Activated CD4-positive, alpha-beta T cell treated with anti-CD3 and anti-CD28 coated beads, Interleukin-2, amount 50 U/mL, for 16 hours (primary cell): ENCODE measurements around the gene GPR12.
A peak's percentile ranks its signal among the peaks of the same experiment; 100 is the strongest.
"Not testable (repeated sequence)": the region's sequence is repeated elsewhere in the genome, so short reads cannot be mapped to it uniquely, and the experiment has no call there.

Source experiments
- DNase-seq: peaks from one replicate; pipeline ENCODE4 v3.0.0-alpha.2; 2020

The GPR12 gene

GRCh38 chr13:26743971-26744370 is 16.6 kb downstream of the GPR12 start:
- no peak for DNase-seq

DNA sequence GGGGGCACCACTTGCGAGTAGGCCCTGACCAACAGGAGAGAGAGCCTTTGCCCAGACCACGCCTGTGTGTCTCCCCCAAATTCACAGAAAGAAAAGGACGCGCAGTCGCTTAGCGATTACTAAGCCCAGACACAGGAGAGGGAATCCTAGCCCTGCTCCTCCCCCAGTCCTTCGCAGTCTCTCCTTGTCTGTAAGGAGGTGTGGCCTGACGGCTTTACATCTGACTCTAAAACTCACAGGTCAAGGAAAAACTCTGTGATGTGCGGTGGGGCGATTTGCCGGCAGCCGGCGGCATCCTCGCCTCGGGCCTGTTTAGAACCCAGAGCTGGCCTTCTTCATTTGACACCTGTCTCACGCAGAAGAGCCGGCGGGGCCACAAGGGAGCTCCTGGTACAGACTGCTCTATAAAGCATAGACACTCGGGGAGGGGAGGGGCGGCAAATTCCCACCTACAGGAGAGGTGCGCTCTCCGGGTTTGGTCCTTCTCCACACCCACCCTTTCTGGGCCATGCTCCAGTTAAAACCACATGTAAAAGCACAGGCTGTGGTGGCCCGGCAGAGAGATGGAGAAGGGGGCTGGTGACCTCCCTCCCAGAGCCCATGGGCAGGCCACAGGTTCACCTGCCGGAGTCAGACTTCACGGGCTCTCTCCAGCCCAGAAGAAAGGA is 17.8 kb downstream of the GPR12 start:
- DNase-seq: no peak

GRCh38 chr13:26735677-26736076 is 24.9 kb downstream of the GPR12 start:
- DNase-seq: no peak

DNA sequence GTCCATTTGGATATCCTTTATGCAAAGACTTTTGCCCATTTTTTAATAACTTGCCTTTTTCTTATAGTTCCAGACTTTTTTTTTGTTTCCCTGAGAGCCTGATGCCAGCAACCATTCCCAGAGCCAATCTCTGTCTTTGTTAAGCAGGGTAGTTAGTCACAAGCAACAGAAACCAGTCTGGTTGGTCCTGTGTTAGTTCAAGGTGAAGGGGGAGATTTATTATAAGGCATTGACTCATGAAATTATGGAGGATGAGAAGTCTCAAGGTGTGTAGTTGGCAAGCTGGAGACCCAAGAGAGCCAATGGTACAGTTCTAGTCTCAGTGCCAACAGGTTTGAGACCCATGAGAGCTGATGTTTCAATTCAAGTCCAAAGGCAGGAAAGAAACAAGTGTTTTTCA is 33.0 kb downstream of the GPR12 start:
- DNase-seq: no peak

DNA sequence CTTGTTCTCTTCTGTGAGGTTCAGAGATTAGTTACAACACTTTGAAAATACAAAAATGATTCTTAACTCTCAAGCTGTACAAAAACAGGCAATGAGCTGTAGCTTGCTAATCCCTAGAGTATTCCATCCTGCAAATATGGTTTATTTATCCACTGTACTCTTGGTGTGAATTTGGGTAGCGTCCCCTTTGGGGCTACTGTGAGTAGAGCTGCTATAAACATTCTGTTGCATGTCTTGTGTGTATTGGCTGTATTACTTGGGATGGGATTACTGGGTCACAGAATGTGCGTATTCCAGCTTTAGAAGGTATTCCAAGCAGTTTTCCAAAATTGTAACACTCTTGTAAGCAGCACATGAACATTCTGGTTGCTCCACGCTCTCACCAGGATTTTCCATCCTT is 33.5 kb downstream of the GPR12 start:
- no peak for DNase-seq

DNA sequence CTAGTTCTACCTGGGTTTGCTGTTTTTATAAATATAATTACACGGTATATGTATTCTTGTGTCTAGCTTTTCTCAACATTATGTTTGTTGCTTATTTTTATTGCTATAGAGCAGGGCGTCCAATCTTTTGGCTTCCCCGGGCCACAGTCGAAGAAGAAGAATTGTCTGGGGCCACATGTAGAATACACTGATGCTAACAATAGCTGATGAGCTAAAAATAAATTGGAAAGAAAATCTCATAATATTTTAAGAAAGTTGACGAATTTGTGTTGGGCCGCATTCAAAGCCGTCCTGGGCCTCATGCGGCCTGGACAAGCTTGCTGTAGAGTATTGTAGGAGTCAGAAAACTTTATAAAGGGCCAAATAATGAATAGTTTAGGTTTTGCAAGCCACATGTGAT is 33.9 kb downstream of the GPR12 start:
- no peak for DNase-seq

DNA sequence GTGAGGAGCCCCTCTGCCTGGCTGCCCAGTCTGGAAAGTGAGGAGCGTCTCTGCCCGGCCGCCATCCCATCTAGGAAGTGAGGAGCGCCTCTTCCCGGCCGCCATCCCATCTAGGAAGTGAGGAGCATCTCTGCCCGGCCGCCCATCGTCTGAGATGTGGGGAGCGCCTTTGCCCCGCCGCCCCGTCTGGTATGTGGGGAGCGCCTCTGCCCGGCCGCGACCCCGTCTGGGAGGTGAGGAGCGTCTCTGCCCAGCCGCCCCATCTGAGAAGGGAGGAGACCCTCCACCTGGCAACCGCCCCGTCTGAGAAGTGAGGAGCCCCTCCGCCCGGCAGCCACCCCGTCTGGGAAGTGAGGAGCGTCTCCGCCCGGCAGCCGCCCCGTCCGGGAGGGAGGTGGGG is 37.0 kb downstream of the GPR12 start:
- DNase-seq: not testable (repeated sequence)

DNA sequence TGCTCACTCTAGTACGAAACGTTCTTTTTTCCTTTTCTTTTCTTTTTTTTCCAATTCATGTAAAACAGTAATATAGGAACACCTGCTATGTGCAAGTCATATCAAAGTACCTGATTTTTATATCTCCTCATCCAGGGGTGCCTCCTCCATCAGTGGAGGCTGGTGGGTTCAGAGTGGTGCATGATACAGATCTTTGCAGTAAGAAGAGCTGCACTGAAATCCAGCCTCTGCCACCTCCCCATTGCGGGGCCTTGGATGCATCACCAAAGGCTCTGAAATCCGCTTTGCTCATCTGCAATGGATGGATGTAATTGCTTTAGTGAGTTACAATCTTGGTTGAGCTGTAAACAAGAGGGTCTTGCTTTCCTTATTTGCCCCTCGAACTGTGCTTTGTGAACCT is 38.3 kb downstream of the GPR12 start:
- no peak for DNase-seq

DNA sequence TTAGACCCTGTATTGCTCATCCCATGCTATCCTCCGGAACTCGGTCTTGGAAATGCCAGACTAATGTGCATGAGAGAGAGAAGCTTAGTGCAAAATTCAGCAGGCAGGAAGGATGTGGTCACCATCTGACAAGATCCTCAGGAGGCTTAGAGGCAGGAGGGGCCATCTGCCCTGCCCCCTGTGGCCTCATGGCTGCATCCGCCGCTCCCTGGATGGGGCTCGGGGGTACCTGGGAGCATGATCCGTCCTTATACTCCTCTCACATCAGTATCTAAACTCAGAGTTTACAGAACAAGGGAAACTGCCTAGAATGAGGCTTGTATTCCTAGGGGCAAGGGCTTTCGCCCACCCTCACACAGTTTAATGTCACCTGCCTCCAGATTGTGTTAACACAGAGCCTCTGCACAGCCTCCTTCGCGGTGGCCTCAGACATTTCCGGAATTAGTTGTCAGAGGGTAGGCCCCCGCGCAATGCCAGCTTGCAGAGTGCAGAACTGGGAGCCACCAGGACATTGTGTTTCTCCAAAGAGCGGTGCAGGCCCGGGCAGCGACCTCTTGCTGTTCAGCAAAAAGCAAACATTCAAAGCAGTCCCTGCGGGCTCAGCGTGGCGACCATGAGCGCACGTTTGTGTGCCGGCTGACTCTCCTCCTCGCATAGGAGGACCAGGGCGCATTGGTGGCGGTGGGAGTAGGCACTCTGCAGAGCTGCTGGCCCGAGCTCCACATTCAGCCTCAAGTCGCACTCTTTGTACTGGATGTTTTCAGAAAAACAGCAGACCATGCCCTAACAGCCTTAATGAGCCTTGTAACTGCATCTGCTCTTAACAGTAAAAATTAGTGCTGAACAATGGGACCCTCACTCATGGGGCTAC is 39.1 kb downstream of the GPR12 start:
- DNase-seq: peak; percentile 54

GRCh38 chr13:26719356-26719945 is 41.1 kb downstream of the GPR12 start:
- no peak for DNase-seq

DNA sequence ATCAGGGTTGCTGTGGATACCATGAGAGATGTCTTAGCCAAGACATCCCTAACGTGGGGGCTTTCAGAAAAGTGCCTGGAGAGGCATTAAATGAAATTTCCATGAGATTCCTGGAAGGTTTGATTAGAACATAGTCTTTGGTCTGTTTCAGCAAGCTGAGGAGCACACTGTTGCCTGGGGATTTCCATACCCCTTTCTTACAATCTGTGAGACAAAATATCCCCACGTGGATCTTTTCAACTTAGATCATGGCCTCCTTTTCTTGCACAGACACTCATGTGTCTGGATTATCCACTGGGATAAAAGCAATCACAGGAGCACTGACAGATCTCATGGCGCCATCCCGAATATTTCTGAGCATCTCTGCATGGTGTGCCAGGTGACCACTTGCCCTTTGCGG is 41.7 kb downstream of the GPR12 start:
- no peak for DNase-seq

DNA sequence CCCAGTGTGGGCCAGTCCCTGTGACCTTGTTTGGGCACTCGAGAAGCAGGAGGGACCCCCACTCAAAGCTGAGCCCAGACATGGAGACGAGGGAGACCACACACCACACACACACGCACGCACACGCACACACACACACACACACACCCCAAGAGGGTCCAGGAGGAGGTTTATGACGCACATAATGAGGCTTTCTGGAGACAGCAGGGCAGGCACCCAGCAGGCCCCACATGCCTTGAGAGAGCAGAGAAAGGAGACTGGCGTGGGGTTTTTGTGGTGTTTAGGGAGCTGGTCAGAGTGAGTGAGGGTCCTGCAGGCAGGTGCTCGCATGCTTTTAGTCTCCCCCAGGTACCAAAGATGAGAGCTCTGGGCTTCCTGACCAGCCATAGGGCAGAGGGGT is 42.4 kb downstream of the GPR12 start:
- DNase-seq: no peak

- no peak for DNase-seq
These were observed 43.6 kb downstream of the GPR12 start for GRCh38 chr13:26716984-26717383.

- DNase-seq: no peak
These were observed 47.2 kb downstream of the GPR12 start for GRCh38 chr13:26713341-26713740.

GRCh38 chr13:26711211-26711610 is 49.4 kb downstream of the GPR12 start:
- no peak for DNase-seq

DNA sequence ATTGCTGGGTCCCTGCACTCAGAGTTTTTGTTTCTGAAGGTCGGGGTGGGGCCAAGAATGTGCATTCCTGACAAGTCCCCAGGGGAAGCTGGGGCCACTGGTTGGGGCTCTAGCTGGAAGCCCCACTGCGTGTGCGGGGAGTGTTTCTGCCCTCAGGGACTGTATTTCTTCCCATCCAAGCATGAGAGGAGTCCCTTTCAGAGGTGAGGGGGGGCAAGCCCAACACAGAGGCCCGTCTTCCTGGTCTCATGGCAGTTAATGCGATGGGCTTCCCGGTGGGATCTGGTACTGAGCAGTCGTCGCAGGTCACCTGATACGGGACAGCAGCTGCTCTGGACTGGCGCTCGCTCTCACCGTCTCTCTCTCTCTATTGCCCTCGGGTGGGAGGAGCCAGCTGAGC is 50.4 kb downstream of the GPR12 start:
- no peak for DNase-seq

DNA sequence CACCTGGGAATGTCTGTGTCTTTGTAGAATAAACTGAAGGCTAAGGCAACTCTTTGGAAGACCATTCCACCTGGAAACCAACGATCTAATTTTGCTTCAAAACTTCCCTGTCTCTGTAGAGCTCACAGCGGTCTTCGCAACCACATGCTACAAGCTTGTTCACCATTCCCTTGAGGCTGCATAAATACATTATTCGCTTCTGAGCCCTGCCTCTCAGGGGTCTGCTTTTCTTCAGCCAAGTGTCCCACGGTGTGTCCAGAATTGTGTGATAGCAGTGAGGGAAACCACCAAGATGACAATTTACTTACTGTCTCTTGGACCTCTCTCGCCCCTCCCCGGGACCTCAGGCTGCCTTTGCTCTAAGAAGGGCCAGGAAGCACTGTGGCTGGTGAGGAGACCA is 51.1 kb downstream of the GPR12 start:
- no peak for DNase-seq

DNA sequence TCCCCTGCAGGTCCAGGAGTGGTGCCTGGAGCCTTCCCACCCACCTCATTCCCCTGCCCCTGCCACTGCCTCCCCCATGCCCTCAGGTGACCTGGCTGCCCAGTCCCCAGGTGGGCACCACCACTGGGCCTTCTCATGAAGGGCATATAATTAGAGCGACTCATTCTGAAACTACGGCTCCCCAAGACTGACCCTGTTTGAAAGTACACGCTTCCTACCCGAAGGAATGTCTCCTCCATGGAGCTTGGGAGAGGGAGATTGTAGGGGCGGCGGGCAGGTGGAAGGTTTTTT is 52.6 kb downstream of the GPR12 start:
- no peak for DNase-seq

GRCh38 chr13:26707122-26708006 is 53.2 kb downstream of the GPR12 start:
- peak; percentile 47 for DNase-seq

DNA sequence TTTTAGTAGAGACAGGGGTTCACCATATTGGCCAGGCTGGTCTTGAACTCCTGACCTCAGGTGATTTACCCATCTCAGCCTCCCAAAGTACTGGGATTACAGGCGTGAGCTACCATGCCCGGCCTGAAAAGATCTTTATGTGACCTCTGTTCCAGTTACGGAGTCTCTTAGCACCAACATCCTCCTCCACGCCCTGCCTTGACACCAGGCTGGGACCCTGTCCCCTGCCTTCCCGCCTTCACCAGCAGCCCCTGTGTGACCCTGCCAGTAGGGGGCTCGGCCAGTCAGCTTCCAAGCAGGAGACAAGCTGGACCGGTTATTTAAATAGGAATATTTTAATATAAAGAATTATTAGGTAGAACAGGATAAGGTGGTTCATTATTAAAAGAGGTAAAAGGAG is 54.2 kb downstream of the GPR12 start:
- DNase-seq: no peak

DNA sequence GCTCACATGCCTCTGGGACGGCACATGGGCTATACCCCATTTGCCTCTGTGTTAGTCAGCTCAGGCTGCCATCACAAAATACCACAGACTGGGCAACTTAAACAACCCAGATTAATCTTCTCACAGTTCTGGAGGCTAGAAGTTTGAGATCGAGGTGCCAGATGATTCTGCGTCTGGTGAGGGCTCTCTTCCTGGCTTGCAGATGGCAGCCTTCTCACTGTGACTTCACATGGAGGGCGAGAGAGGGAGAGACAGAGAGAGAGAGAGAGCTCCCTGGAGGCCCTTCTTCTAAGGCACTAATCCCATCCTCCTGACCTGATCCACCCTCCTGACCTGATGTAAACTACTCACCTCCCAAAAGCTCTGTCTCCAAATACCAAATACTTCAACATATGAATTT is 55.0 kb downstream of the GPR12 start:
- DNase-seq: no peak
